Keratinocyte (primary cell): ENCODE data around the gene LRRC46. TPM values are rescaled to one million over a fixed set of nuclear protein-coding genes. Genes with fewer than 3 reads are reported as not detected.

Source experiments
- DNase-seq: peaks from one replicate; pipeline ENCODE4 v3.0.0-alpha.2; 2011; ENCODE audit warnings: low read depth, missing footprints, low spot score
- FAIRE-seq: peaks from 2 replicates; lab custom pipeline; 2011; peaks lifted over from hg19 to GRCh38; lab: Jason Lieb, UNC
- H2AFZ ChIP-seq: 2 replicates; pipeline ENCODE4 v1.6.0; 2012; ENCODE audit warnings: low read length, control low read depth, inconsistent platforms; ENCODE audit not compliant: control insufficient read depth
- H3K27ac ChIP-seq: 2 replicates; pipeline ENCODE4 v1.5.1; 2011; ENCODE audit warnings: low read length; ENCODE audit not compliant: control insufficient read depth, insufficient read depth
- H3K27me3 ChIP-seq: 3 replicates; pipeline ENCODE4 v1.6.0; 2011; ENCODE audit warnings: low read length; ENCODE audit not compliant: control insufficient read depth, insufficient read depth; ENCODE audit errors: extremely low read depth
- H3K36me3 ChIP-seq, 2 experiments: 2 replicates in 1 of 2; 3 replicates in 1 of 2; pipeline ENCODE4 v1.5.1; 2011; ENCODE audit warnings: low read length in 2 of 2, mild to moderate bottlenecking in 1 of 2; ENCODE audit not compliant: control insufficient read depth in 2 of 2, insufficient read depth in 2 of 2; ENCODE audit errors: extremely low read depth in 1 of 2
- H3K4me1 ChIP-seq: 3 replicates; pipeline ENCODE4 v1.5.1; 2011; ENCODE audit warnings: low read length; ENCODE audit not compliant: control insufficient read depth, insufficient read depth; ENCODE audit errors: extremely low read depth
- H3K4me2 ChIP-seq: 3 replicates; pipeline ENCODE4 v1.6.0; 2011; ENCODE audit warnings: low read depth, low read length; ENCODE audit not compliant: control insufficient read depth, insufficient read depth; ENCODE audit errors: extremely low read depth
- H3K4me3 ChIP-seq, 3 experiments: fragments of 200-600 bp in 1 of 3; sonication (generic) in 1 of 3; 2 replicates in 2 of 3; 3 replicates in 1 of 3; pipeline ENCODE4 v1.5.1; 2011 to 2016; ENCODE audit warnings: low read length in 3 of 3, mild to moderate bottlenecking in 3 of 3, control low read depth in 2 of 3, inconsistent platforms in 1 of 3, low read depth in 1 of 3, mixed read lengths in 1 of 3, mixed run types in 1 of 3, moderate library complexity in 1 of 3; ENCODE audit not compliant: control insufficient read depth in 2 of 3, insufficient read depth in 2 of 3; ENCODE audit errors: extremely low read depth in 1 of 3
- H3K79me2 ChIP-seq: 2 replicates; pipeline ENCODE4 v1.6.0; 2012; ENCODE audit warnings: low read length; ENCODE audit not compliant: control insufficient read depth, insufficient read depth
- H3K9ac ChIP-seq: 3 replicates; pipeline ENCODE4 v1.6.0; 2011; ENCODE audit warnings: low read length; ENCODE audit not compliant: control insufficient read depth, insufficient read depth; ENCODE audit errors: extremely low read depth
- H3K9me1 ChIP-seq: 3 replicates; pipeline ENCODE4 v1.6.0; 2011; ENCODE audit warnings: low read length; ENCODE audit not compliant: control insufficient read depth, insufficient read depth; ENCODE audit errors: extremely low read depth
- H3K9me3 ChIP-seq: 2 replicates; pipeline ENCODE4 v1.5.1; 2012; ENCODE audit warnings: low read depth, low read length; ENCODE audit not compliant: control insufficient read depth
- H4K20me1 ChIP-seq: 3 replicates; pipeline ENCODE4 v1.6.0; 2011; ENCODE audit warnings: low read length; ENCODE audit not compliant: control insufficient read depth, insufficient read depth; ENCODE audit errors: extremely low read depth
- EZH2 ChIP-seq: IDR thresholded peaks from one replicate; pipeline ENCODE4 v1.6.1; 2012; ENCODE audit warnings: inconsistent platforms, mild to moderate bottlenecking, low read length, moderate library complexity
- dilution Hi-C: fragments of 300-500 bp; cut with MboI; formaldehyde crosslinking; loops from one replicate; pipeline ENCODE4 v1.7.0; 2020; ENCODE audit warnings: low sequenced_read_pairs; ENCODE audit not compliant: extremely low pct_ligation_motif_present
- polyA plus RNA-seq, 5 experiments: library from polyadenylated mRNA; depleted of rRNA in 3 of 5; stranded (reverse) in 3 of 5; stranded (forward) in 1 of 5; unstranded in 1 of 5; fragments of >200 nt; gene quantifications; 1 replicate in 1 of 5; 2 replicates in 3 of 5; 3 replicates in 1 of 5; pipeline versions ENCODE4 v1.2.1 to v1.2.3, GENCODE V29; 2011 to 2012; ENCODE audit warnings: missing spikeins in 2 of 5, low read depth in 1 of 5, low replicate concordance in 1 of 5
- TF ChIP-seq, protein P1 (sequence below), 3 experiments: IDR thresholded peaks in 1 of 3; conservative IDR thresholded peaks in 1 of 3; optimal IDR thresholded peaks in 1 of 3; 2 replicates in 2 of 3; 3 replicates in 1 of 3; pipeline versions ENCODE3 to v1.5.1; 2011; ENCODE audit warnings: low read length in 3 of 3, mild to moderate bottlenecking in 3 of 3, moderate library complexity in 2 of 3, control low read depth in 1 of 3, inconsistent platforms in 1 of 3; ENCODE audit not compliant: insufficient read depth in 2 of 3; ENCODE audit errors: extremely low read depth in 1 of 3

Gene LRRC46
- polyA plus RNA-seq, 1 donor (not counting 4 experiments of a cell fraction or from before 2014, with no cell fraction given), result 0.43 TPM

DNA sequence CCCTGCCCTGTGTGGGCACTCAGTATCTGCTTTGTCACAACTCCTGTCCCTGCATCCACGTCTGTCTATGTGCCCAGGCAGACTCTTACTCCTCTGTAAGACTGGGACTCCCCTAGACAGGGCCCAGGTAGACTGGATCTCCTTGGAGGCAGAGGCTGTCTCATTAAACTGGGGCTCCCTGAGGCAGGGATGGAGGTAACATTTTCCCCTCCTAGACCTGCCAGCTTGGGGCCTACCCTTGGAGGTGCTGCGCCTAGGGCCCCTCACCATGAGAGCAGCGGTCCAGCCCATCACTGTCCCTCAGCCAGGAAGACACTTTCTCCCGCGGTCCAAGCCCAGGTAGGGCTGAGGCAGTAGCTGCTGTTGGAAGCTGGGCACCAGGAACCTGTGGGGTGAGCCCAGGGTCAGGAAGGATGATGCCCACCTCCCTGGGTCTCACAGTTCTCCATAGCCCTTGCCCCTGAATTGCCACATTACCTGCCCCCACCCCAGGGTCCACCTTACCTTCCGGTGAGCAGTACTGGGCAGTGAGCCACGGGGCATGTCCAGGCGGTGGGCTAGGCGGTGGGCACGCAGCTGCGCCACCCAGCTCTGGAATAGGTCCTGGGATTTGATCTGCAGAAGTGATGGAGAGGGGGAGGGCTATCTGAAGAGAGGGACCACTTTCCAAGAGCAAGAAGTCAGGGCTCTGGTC, 13.3 kb upstream of the LRRC46 start:
- H4K20me1 ChIP-seq, result no peaks in the 10 kb centered on the region
- H3K4me1 ChIP-seq, result peaks cover 15% of the 10 kb centered on the region
- no peaks in the 10 kb centered on the region for H3K79me2 ChIP-seq
- H3K4me3 ChIP-seq, result no peak overlapping the region
- H3K9ac ChIP-seq, result no peak overlapping the region
- no peak overlapping the region for H3K27ac ChIP-seq
- FAIRE-seq (no peak), DNase-seq (no peak)
- dilution Hi-C loops, result no loop called here
- no peaks in the 10 kb centered on the region for H3K36me3 ChIP-seq
- no peaks in the 10 kb centered on the region for H3K9me1 ChIP-seq
- no peaks in the 10 kb centered on the region for H3K27me3 ChIP-seq
- no peaks in the 10 kb centered on the region for H3K9me3 ChIP-seq
- TF ChIP-seq, protein P1, sequence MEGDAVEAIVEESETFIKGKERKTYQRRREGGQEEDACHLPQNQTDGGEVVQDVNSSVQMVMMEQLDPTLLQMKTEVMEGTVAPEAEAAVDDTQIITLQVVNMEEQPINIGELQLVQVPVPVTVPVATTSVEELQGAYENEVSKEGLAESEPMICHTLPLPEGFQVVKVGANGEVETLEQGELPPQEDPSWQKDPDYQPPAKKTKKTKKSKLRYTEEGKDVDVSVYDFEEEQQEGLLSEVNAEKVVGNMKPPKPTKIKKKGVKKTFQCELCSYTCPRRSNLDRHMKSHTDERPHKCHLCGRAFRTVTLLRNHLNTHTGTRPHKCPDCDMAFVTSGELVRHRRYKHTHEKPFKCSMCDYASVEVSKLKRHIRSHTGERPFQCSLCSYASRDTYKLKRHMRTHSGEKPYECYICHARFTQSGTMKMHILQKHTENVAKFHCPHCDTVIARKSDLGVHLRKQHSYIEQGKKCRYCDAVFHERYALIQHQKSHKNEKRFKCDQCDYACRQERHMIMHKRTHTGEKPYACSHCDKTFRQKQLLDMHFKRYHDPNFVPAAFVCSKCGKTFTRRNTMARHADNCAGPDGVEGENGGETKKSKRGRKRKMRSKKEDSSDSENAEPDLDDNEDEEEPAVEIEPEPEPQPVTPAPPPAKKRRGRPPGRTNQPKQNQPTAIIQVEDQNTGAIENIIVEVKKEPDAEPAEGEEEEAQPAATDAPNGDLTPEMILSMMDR (optimal IDR thresholded peaks at IDR 0.05 in 1 of 3, IDR thresholded peaks at IDR 0.05 in 1 of 3, conservative IDR thresholded peaks at IDR 0.05 in 1 of 3; ENCODE audit: extremely low read depth in 1 of 3, insufficient read depth in 2 of 3, low read length in 3 of 3), result no peak
- TF ChIP-seq EZH2, result no peak
- no peak overlapping the region for H3K4me2 ChIP-seq
- no peak overlapping the region for H2AFZ ChIP-seq

DNA sequence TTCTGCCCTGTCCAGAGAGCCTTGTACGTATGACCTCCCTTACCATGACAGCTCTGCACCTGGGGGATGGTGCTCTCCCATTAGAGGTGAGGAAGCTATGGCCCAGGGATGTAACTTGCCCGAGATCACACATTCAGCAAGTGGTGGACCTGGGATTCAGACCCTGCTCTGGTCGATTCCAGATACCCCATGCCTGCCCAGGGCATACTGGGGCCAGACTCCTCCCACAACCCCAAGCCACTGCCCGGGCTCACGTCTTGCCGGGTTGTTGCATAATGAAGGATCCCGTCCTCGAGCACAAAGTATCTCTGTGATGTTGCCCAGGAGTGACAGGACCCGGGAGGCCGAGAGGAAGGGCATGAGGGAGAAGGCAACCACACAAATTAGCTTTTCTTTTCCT, 12.0 kb upstream of the LRRC46 start:
- DNase-seq, result no peak
- Histone ChIP-seq H3K9me1 (no peaks in the 10 kb centered on the region), H3K9ac (no peak overlapping the region), H3K9me3 (no peaks in the 10 kb centered on the region), H3K4me1 (peaks cover 15% of the 10 kb centered on the region), H2AFZ (no peak overlapping the region), H3K4me2 (no peak overlapping the region), H3K27me3 (no peaks in the 10 kb centered on the region), H3K79me2 (no peaks in the 10 kb centered on the region), H3K4me3 (no peak overlapping the region), H3K27ac (no peak overlapping the region), H3K36me3 (peaks cover 7 to 10% of the 10 kb centered on the region in 2 experiments), H4K20me1 (no peaks in the 10 kb centered on the region)
- FAIRE-seq, result no peak
- TF ChIP-seq, protein P1 (optimal IDR thresholded peaks at IDR 0.05 in 1 of 3, IDR thresholded peaks at IDR 0.05 in 1 of 3, conservative IDR thresholded peaks at IDR 0.05 in 1 of 3; ENCODE audit: extremely low read depth in 1 of 3, insufficient read depth in 2 of 3, low read length in 3 of 3), result no peak
- TF ChIP-seq EZH2, result no peak
- dilution Hi-C loops, result no loop called here
